C4-2B (cell line): ENCODE results near the gene CLEC16A.

Experiments
- H3K27ac ChIP-seq: fragments of 450-650 bp; 2 replicates; pipeline ENCODE4 v1.5.1; 2017
- ZFX ChIP-seq: fragments of 450-650 bp; IDR thresholded peaks from 2 replicates; pipeline ENCODE4 v1.6.1; 2017
- TF ChIP-seq, protein P1 (sequence below): fragments of 450-650 bp; conservative IDR thresholded peaks from 2 replicates; pipeline ENCODE4 v1.5.1; 2017; ENCODE audit warnings: mild to moderate bottlenecking

The CLEC16A gene

DNA sequence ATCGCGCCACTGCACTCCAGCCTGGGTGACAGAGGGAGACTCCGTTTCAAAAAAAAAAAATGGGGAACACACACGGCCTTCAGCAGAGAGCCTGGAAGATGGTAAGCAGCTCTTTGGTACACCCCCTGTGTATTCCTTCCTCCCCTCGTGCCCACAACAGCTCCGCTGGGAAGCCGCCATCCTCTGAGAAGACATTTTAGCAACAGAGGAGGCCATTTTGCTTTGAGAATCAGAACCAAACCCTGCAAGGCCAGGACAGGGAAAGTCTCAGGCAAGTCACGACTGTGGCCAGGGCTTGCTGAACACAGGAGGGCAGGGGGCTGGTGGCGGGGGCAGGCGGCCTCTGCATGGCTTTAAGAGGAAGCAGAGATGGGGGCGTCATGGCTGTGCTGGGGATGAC lies 265.9 kb downstream of the CLEC16A start:
- TF ChIP-seq, protein P1, sequence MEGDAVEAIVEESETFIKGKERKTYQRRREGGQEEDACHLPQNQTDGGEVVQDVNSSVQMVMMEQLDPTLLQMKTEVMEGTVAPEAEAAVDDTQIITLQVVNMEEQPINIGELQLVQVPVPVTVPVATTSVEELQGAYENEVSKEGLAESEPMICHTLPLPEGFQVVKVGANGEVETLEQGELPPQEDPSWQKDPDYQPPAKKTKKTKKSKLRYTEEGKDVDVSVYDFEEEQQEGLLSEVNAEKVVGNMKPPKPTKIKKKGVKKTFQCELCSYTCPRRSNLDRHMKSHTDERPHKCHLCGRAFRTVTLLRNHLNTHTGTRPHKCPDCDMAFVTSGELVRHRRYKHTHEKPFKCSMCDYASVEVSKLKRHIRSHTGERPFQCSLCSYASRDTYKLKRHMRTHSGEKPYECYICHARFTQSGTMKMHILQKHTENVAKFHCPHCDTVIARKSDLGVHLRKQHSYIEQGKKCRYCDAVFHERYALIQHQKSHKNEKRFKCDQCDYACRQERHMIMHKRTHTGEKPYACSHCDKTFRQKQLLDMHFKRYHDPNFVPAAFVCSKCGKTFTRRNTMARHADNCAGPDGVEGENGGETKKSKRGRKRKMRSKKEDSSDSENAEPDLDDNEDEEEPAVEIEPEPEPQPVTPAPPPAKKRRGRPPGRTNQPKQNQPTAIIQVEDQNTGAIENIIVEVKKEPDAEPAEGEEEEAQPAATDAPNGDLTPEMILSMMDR: no peak
- no peak for TF ChIP-seq ZFX

DNA sequence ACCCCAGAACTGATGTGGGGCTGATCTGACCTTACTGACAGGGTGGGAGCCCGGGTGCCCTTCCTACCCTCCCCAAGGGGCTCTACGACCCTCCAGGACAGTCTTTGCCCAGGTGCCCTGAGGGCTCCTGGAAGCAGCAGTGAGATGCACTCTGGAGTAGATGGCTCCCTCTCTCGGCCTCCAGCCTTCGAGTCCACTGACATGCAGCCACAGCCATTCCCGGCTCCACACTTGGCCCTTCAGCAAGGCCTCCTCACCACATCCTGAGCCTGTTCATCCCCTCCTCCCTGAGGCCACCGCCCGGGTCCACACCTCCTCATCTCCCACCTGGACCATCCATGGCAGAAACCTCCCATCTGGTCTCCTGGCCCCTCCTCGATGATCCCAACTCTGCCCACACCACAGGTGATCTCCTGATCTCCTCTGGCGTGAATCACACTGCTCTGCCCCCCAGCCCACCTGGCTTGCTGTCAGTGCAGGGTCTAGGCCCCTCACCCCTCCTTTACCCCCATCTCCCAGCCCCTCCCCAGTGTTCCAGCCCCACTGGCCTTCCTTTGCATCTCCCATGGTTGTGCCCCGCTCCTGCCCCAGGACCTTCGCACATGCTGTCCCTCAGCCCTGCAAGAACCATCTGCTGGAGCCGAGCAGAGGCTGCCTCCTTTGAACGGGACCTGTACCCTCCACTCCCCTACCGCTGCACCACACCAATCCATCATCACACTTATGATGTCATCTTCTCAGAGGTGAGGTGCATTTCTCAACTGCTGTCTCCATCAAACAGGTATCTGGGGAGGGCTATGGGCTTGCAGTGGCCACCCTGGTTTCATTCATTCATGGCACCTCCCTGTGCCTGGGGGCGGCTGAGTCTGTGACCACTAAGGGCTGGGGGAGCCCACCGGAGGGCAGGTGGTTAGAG lies 267.0 kb downstream of the CLEC16A start:
- TF ChIP-seq ZFX: no peak
- TF ChIP-seq, protein P1: no peak
- H3K27ac ChIP-seq: no peak overlapping the region

More for the DNA sequence above, 265.9 kb downstream of the CLEC16A start:
- H3K27ac ChIP-seq: no peak overlapping the region

DNA sequence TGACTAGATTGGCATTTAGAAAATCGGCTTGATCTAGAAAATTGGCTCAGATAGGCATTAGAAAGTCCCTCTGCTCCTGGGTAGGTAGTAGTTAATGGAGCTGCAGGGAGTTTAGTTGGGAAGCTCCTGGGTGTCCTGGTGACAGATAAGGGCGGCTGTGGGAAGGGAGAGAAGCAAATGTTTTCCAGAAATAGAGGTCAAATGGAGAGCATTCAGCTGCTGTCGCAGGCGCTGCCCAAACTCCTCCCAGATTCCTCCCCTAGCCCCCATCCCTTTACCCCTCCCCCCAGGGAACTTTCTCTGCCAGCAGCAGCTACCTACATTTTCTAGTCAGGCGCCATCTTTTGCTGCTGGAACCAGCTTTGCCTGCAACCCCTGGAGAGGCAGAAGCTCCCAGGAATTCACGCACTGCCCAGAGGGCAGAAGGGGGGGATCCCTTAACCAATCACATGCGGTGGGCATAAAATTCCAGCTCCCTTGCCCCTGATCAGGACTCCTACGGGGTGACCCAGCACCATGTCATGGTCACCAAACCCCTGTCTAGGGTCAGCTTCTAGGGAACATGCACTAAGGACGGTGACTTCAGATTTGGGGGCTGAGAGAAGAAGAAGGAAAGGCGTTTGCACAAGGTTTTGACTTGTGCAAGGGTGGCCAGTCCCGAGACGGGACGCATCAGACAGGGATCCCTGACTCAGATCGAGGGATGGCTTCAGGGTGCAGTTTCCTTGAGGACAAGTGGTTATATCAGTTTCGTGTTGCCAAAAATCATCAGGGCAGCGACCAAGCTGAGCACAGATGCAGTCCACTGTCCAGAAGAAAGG lies 267.8 kb downstream of the CLEC16A start:
- H3K27ac ChIP-seq: no peak overlapping the region

GRCh38 chr16:11212798-11213196 lies 268.4 kb downstream of the CLEC16A start:
- H3K27ac ChIP-seq: no peak overlapping the region

More for the DNA sequence above, 267.8 kb downstream of the CLEC16A start:
- no peak for TF ChIP-seq ZFX
- TF ChIP-seq, protein P1: no peak

GRCh38 chr16:11213373-11213772 lies 269.0 kb downstream of the CLEC16A start:
- no peak overlapping the region for H3K27ac ChIP-seq
- TF ChIP-seq ZFX: no peak
- TF ChIP-seq, protein P1: no peak

More at GRCh38 chr16:11212798-11213196, 268.4 kb downstream of the CLEC16A start:
- no peak for TF ChIP-seq ZFX
- TF ChIP-seq, protein P1: no peak

- no peak overlapping the region for H3K27ac ChIP-seq
- TF ChIP-seq ZFX: no peak
- TF ChIP-seq, protein P1: no peak
These were observed 269.4 kb downstream of the CLEC16A start for GRCh38 chr16:11213799-11214198.
